GM12878 (cell line): ENCODE measurements around the gene SULF2. TPM values are rescaled to one million over a fixed set of nuclear protein-coding genes. Genes with fewer than 3 reads are reported as not detected.

Experiments used
- ATAC-seq: fragments of 200-7000 bp; cut with Tn5 transposase; 3 replicates; pipeline ENCODE4 v1.9.1; 2020; ENCODE audit warnings: mild to moderate bottlenecking, moderate library complexity
- BruUV-seq: library from RNA; stranded (reverse); fragments of 400-500 nt; replicated peaks from 2 replicates; lab custom pipeline; 2021; lab: Mats Ljungman, UMichigan
- CTCF ChIA-PET: fragments of 300-600 bp; sonication (Branson Sonifier 250); formaldehyde crosslinking; extraction: SDS; loops from one replicate; lab custom pipeline; 2021; ENCODE audit warnings: inconsistent platforms; lab: Yijun Ruan, JAX
- POLR2A ChIA-PET: fragments of 350-600 bp; formaldehyde crosslinking; extraction: SDS; loops from one replicate; lab custom pipeline; 2021; ENCODE audit warnings: inconsistent platforms; lab: Charles Lee
- RAD21 ChIA-PET: fragments of 300-600 bp; sonication (Branson Sonifier 250); formaldehyde crosslinking; loops from one replicate; lab custom pipeline; 2023; ENCODE audit warnings: antibody characterized with exemption; ENCODE audit not compliant: unreplicated experiment; lab: Charles Lee
- SMC1A ChIA-PET: fragments of 300-600 bp; sonication (Branson Sonifier 250); formaldehyde crosslinking; loops from one replicate; lab custom pipeline; 2023; ENCODE audit not compliant: unreplicated experiment, uncharacterized antibody; lab: Charles Lee
- DNase-seq: peaks from one replicate; pipeline ENCODE4 v3.0.0-alpha.2; 2011; ENCODE audit warnings: low read depth, low spot score
- FAIRE-seq: peaks from 3 replicates; lab custom pipeline; 2011; peaks lifted over from hg19 to GRCh38; lab: Jason Lieb, UNC
- H2AFZ ChIP-seq: 2 replicates; pipeline ENCODE4 v1.6.0; 2011; ENCODE audit warnings: low read depth, low read length, control low read depth; ENCODE audit not compliant: control insufficient read depth
- H3K27ac ChIP-seq: 2 replicates; pipeline ENCODE4 v1.5.1; 2011; ENCODE audit warnings: control low read depth; ENCODE audit not compliant: control insufficient read depth, insufficient read depth
- H3K27me3 ChIP-seq, 2 experiments: replicated peaks in 1 of 2; 2 replicates each; pipeline versions ENCODE4 v1.6.0 to v1.6.1; 2011; ENCODE audit warnings: low read length in 1 of 2; ENCODE audit not compliant: control insufficient read depth in 2 of 2, insufficient read depth in 2 of 2
- H3K36me3 ChIP-seq, 2 experiments: 2 replicates each; pipeline ENCODE4 v1.5.1; 2011; ENCODE audit warnings: low read length in 1 of 2; ENCODE audit not compliant: control insufficient read depth in 2 of 2, insufficient read depth in 2 of 2
- H3K4me1 ChIP-seq: 2 replicates; pipeline ENCODE4 v1.6.1; 2011; ENCODE audit warnings: mild to moderate bottlenecking, low read length, moderate library complexity, mixed read lengths; ENCODE audit not compliant: control insufficient read depth, insufficient read depth
- H3K4me2 ChIP-seq: 2 replicates; pipeline ENCODE4 v1.6.0; 2011; ENCODE audit warnings: control low read depth; ENCODE audit not compliant: control insufficient read depth, insufficient read depth
- H3K4me3 ChIP-seq: fragments of 200-600 bp; sonication (generic); 2 replicates; pipeline ENCODE4 v1.5.1; 2016
- H3K79me2 ChIP-seq: 2 replicates; pipeline ENCODE4 v1.6.0; 2011; ENCODE audit warnings: low read length; ENCODE audit not compliant: control insufficient read depth, insufficient read depth
- H3K9ac ChIP-seq: 2 replicates; pipeline ENCODE4 v1.8.0; 2011; ENCODE audit warnings: low read length, control low read depth, mixed read lengths; ENCODE audit not compliant: control insufficient read depth, insufficient read depth
- H3K9me3 ChIP-seq: replicated peaks from 3 replicates; pipeline ENCODE4 v1.5.1; 2011; ENCODE audit warnings: mild to moderate bottlenecking, low read length; ENCODE audit not compliant: control insufficient read depth, insufficient read depth
- H4K20me1 ChIP-seq: 2 replicates; pipeline ENCODE4 v1.6.0; 2011; ENCODE audit not compliant: control insufficient read depth, insufficient read depth
- CHD1 ChIP-seq: IDR thresholded peaks from 2 replicates; pipeline ENCODE4 v1.6.1; 2012; ENCODE audit warnings: low read depth, low read length, improper control_type of control experiment
- KAT2A ChIP-seq: conservative IDR thresholded peaks from 2 replicates; pipeline ENCODE4 v1.6.1; 2011; ENCODE audit warnings: low read depth, low read length; ENCODE audit not compliant: control insufficient read depth
- LARP7 ChIP-seq: fragments of 450-650 bp; IDR thresholded peaks from 2 replicates; pipeline ENCODE4 v1.6.1; 2017; ENCODE audit warnings: mild to moderate bottlenecking
- MYB ChIP-seq: fragments of 150-350 bp; IDR thresholded peaks from 2 replicates; pipeline ENCODE4 v1.6.1; 2014; ENCODE audit warnings: mild to moderate bottlenecking, low read depth, low read length, borderline replicate concordance
- NR2C1 ChIP-seq: fragments of 450-650 bp; IDR thresholded peaks from 2 replicates; pipeline ENCODE4 v1.6.1; 2017; ENCODE audit warnings: antibody characterized with exemption, mild to moderate bottlenecking, moderate library complexity
- POLR2A ChIP-seq: IDR thresholded peaks from 2 replicates; pipeline ENCODE4 v1.6.1; 2011; ENCODE audit warnings: low read depth, mild to moderate bottlenecking, low read length
- RBBP5 ChIP-seq: fragments of 200-600 bp; sonication (generic); conservative IDR thresholded peaks from 2 replicates; pipeline ENCODE4 v1.6.1; 2016
- SP1 ChIP-seq: IDR thresholded peaks from one replicate; pipeline ENCODE4 v1.6.1; 2011; ENCODE audit warnings: low read depth, low read length
- SPI1 ChIP-seq: IDR thresholded peaks from 2 replicates; pipeline ENCODE4 v1.6.1; 2011; ENCODE audit warnings: low read depth, mild to moderate bottlenecking, low read length, moderate library complexity, borderline replicate concordance; ENCODE audit not compliant: insufficient read depth
- STAT3 ChIP-seq: IDR thresholded peaks from 2 replicates; pipeline ENCODE4 v1.6.1; 2011; ENCODE audit warnings: low read depth, low read length, improper control_type of control experiment
- SUZ12 ChIP-seq: fragments of 200-600 bp; sonication (generic); IDR thresholded peaks from one replicate; pipeline ENCODE4 v1.6.1; 2018; ENCODE audit warnings: antibody characterized with exemption, mild to moderate bottlenecking; ENCODE audit not compliant: unreplicated experiment
- TCF7 ChIP-seq: IDR thresholded peaks from 2 replicates; pipeline ENCODE4 v1.6.1; 2014; ENCODE audit warnings: antibody characterized with exemption, borderline replicate concordance
- YBX1 ChIP-seq: fragments of 450-650 bp; IDR thresholded peaks from 2 replicates; pipeline ENCODE4 v1.6.1; 2016; ENCODE audit warnings: antibody characterized with exemption
- WGBS: methylation state at CpG from one replicate; pipeline ENCODE4 v1.1.6; 2016; ENCODE audit warnings: low lambda C conversion rate; ENCODE audit not compliant: insufficient replicate concordance, insufficient coverage; ENCODE audit errors: missing lambda C conversion rate; 5-methylcytosine and 5-hydroxymethylcytosine counted together
- in situ Hi-C: fragments of 300-500 bp; cut with MboI; formaldehyde crosslinking; loops from 9 replicates; pipeline ENCODE4 v1.14.3; 2018; ENCODE audit warnings: mixed read lengths
- intact Hi-C: fragments of 100-400 bp; cut with micrococcal nuclease; formaldehyde crosslinking; loops from one replicate; pipeline ENCODE4 v1.14.2; 2022; ENCODE audit not compliant: unreplicated experiment
- polyA plus RNA-seq, 11 experiments: library from polyadenylated mRNA; depleted of rRNA in 4 of 11; unstranded in 6 of 11; stranded (reverse) in 5 of 11; fragments of >200 nt; fragmentation: Nextera tagmentation in 4 of 11; fragmentation: Illumina TruSeq in 1 of 11; extraction: Ambion mirVana in 4 of 11; extraction: Trizol in 1 of 11; gene quantifications; 1 replicate in 1 of 11; 2 replicates in 10 of 11; pipeline versions ENCODE4 v1.2.1 to v1.2.3, GENCODE V29; 2011 to 2016; ENCODE audit warnings: inconsistent platforms in 2 of 11, missing spikeins in 2 of 11, low read depth in 1 of 11
- total RNA-seq, 4 experiments: library from RNA; depleted of rRNA in 3 of 4; stranded (reverse); fragments of >200 nt in 3 of 4; fragmentation: Illumina TruSeq in 1 of 4; extraction: Trizol in 1 of 4; gene quantifications; 2 replicates each; pipeline versions ENCODE4 v1.2.1 to v1.2.3, GENCODE V29; 2013 to 2021
- TF ChIP-seq, protein P1 (sequence below): fragments of 450-650 bp; IDR thresholded peaks from 2 replicates; pipeline ENCODE4 v1.6.1; 2016; ENCODE audit warnings: mild to moderate bottlenecking
- TF ChIP-seq, protein P2 (sequence below): fragments of 450-650 bp; IDR thresholded peaks from 2 replicates; pipeline ENCODE4 v1.6.1; 2016; ENCODE audit warnings: mild to moderate bottlenecking
- TF ChIP-seq, protein P3 (sequence below): fragments of 450-650 bp; conservative IDR thresholded peaks from 2 replicates; pipeline ENCODE4 v1.6.1; 2017; ENCODE audit warnings: mild to moderate bottlenecking, moderate library complexity

Gene SULF2
- total and polyA plus RNA-seq, 10 of the 15 experiments (the other 5 are each of a cell fraction or from before 2014, with no cell fraction given), result 0.69 to 4.1 (median 1.6) TPM

DNA sequence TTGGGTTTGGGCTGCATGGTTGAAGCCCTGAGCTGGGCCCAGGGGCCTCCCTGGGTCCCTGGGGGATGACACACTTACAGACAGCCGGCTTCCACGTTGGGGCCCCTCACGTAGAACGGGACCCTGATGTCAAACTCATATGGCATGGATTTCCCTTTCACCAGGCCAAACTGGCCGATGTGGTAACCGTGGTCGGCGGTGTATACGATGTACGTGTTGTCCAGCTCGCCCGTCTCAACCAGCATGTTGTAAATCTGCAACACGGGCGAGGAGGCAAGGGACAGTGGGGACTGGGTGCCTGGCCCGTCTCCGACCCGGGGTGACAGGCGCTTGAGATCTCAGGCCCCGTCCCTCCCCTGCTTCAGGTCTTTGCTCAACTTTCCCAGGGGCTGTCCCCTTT, 102.4 kb downstream of the SULF2 start:
- H3K79me2 ChIP-seq, result no peaks in the 10 kb centered on the region
- no peak for TF ChIP-seq SP1
- TF ChIP-seq KAT2A, result no peak
- TF ChIP-seq STAT3, result no peak
- TF ChIP-seq, protein P1, sequence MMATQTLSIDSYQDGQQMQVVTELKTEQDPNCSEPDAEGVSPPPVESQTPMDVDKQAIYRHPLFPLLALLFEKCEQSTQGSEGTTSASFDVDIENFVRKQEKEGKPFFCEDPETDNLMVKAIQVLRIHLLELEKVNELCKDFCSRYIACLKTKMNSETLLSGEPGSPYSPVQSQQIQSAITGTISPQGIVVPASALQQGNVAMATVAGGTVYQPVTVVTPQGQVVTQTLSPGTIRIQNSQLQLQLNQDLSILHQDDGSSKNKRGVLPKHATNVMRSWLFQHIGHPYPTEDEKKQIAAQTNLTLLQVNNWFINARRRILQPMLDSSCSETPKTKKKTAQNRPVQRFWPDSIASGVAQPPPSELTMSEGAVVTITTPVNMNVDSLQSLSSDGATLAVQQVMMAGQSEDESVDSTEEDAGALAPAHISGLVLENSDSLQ, result no peak
- TF ChIP-seq YBX1, result no peak
- TF ChIP-seq RBBP5, result no peak
- TF ChIP-seq LARP7, result no peak
- TF ChIP-seq, protein P2, sequence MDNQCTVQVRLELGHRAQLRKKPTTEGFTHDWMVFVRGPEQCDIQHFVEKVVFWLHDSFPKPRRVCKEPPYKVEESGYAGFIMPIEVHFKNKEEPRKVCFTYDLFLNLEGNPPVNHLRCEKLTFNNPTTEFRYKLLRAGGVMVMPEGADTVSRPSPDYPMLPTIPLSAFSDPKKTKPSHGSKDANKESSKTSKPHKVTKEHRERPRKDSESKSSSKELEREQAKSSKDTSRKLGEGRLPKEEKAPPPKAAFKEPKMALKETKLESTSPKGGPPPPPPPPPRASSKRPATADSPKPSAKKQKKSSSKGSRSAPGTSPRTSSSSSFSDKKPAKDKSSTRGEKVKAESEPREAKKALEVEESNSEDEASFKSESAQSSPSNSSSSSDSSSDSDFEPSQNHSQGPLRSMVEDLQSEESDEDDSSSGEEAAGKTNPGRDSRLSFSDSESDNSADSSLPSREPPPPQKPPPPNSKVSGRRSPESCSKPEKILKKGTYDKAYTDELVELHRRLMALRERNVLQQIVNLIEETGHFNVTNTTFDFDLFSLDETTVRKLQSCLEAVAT, result no peak
- no peak for TF ChIP-seq NR2C1
- no peak for TF ChIP-seq TCF7
- TF ChIP-seq MYB, result no peak
- TF ChIP-seq SPI1, result no peak
- TF ChIP-seq, protein P3, sequence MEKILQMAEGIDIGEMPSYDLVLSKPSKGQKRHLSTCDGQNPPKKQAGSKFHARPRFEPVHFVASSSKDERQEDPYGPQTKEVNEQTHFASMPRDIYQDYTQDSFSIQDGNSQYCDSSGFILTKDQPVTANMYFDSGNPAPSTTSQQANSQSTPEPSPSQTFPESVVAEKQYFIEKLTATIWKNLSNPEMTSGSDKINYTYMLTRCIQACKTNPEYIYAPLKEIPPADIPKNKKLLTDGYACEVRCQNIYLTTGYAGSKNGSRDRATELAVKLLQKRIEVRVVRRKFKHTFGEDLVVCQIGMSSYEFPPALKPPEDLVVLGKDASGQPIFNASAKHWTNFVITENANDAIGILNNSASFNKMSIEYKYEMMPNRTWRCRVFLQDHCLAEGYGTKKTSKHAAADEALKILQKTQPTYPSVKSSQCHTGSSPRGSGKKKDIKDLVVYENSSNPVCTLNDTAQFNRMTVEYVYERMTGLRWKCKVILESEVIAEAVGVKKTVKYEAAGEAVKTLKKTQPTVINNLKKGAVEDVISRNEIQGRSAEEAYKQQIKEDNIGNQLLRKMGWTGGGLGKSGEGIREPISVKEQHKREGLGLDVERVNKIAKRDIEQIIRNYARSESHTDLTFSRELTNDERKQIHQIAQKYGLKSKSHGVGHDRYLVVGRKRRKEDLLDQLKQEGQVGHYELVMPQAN, result no peak
- no peak for TF ChIP-seq CHD1
- TF ChIP-seq POLR2A, result no peak
- no peak for TF ChIP-seq SUZ12
- H3K4me2 ChIP-seq, result no peak overlapping the region
- ChIA-PET POLR2A (no interaction called here), RAD21 (no interaction called here), CTCF (interaction anchor here (1.0 to 2.0 kb wide), 2 partner anchors 11 to 22 kb away, joined by 3 to 4 read pairs; no protein-coding TSS in a partner anchor), SMC1A (no interaction called here)
- H2AFZ ChIP-seq, result no peak overlapping the region
- no peaks in the 10 kb centered on the region for H3K4me1 ChIP-seq
- BruUV-seq, result no TSS peak
- WGBS, result 53% methylated on average over 18 of the region's 19 CpGs
- H3K4me3 ChIP-seq, result no peak overlapping the region
- DNase-seq (no peak), FAIRE-seq (no peak), ATAC-seq (no peak)
- H3K36me3 ChIP-seq, result no peaks in the 10 kb centered on the region
- no peaks in the 10 kb centered on the region for H3K27me3 ChIP-seq
- intact Hi-C loops (no loop called here), in situ Hi-C loops (loop anchor here (5.0 kb wide), 1 partner anchor 934 kb away; no protein-coding TSS in a partner anchor)
- no peak overlapping the region for H3K9ac ChIP-seq
- no peaks in the 10 kb centered on the region for H4K20me1 ChIP-seq
- H3K27ac ChIP-seq, result no peak overlapping the region
- H3K9me3 ChIP-seq, result no peaks in the 10 kb centered on the region
